GM21526 (cell line): ENCODE measurements around the gene PRSS2.

Source experiments
- ATAC-seq: cut with Tn5 transposase; IDR thresholded peaks from one replicate; pipeline ENCODE4 v1.9.1; 2021; ENCODE audit warnings: moderate library complexity; ENCODE audit not compliant: unreplicated experiment, low FRiP score

The PRSS2 gene

DNA sequence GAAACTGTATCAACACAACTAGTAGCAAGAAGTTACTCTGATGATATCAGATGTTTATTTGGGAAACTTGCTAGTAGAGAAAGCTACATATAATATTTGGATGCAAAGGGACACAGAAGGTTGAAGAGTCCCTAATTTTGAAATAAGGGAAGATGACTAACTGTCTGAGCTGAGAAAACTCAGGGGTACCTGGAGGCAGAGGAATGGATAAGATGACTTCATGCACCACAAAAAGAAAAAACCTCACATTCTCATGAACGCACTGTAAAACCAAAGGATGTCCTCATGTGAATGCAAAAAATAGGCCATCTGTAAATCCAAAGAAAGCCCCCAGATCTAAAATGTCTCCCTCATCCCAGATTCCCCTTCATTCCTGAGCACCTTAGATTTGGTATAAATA lies 29.3 kb downstream of the PRSS2 start:
- ATAC-seq, result no peak

DNA sequence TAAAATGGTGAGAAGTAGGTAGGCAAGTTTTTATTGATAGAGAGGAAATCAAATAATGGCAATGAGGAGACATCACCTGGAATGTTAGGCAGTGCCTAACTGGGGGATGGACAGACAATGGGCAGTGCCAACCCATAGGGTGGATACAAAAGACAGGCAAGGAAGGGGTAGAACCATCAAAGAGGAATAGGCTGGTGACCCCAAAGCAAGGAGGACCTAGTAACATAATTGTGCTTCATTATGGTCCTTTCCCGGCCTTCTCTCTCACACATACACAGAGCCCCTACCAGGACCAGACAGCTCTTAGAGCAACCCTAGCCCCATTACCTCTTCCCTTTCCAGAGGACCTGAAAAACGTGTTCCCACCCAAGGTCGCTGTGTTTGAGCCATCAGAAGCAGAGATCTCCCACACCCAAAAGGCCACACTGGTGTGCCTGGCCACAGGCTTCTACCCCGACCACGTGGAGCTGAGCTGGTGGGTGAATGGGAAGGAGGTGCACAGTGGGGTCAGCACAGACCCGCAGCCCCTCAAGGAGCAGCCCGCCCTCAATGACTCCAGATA lies 30.0 kb downstream of the PRSS2 start:
- ATAC-seq, result no peak

DNA sequence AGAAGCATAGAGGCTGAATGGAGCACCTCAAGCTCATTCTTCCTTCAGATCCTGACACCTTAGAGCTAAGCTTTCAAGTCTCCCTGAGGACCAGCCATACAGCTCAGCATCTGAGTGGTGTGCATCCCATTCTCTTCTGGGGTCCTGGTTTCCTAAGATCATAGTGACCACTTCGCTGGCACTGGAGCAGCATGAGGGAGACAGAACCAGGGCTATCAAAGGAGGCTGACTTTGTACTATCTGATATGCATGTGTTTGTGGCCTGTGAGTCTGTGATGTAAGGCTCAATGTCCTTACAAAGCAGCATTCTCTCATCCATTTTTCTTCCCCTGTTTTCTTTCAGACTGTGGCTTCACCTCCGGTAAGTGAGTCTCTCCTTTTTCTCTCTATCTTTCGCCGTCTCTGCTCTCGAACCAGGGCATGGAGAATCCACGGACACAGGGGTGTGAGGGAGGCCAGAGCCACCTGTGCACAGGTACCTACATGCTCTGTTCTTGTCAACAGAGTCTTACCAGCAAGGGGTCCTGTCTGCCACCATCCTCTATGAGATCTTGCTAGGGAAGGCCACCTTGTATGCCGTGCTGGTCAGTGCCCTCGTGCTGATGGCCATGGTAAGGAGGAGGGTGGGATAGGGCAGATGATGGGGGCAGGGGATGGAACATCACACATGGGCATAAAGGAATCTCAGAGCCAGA lies 31.0 kb downstream of the PRSS2 start:
- ATAC-seq, result no peak

GRCh38 chr7:142802301-142802700 lies 31.5 kb downstream of the PRSS2 start:
- ATAC-seq, result no peak

DNA sequence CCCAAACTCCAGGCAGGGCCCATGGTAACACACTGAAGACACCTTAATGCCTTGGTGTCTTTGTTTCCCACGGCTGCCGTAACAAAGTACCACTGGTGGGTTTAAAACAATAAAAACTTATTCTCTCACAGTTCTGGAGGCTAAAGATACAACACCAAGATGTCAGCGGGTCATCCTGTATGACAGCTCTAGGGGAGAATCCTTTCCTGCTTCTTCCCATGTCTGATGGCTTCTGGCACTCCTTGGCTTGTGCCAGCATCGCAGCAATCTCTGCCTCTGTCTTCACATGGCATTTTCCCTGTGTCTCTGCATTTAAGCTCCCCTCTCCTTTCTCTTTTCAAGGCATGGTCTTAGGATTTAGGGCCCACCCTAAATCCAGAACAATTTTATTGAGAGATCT lies 33.1 kb downstream of the PRSS2 start:
- no peak for ATAC-seq

GRCh38 chr7:142804728-142805207 lies 34.0 kb downstream of the PRSS2 start:
- ATAC-seq, result no peak

DNA sequence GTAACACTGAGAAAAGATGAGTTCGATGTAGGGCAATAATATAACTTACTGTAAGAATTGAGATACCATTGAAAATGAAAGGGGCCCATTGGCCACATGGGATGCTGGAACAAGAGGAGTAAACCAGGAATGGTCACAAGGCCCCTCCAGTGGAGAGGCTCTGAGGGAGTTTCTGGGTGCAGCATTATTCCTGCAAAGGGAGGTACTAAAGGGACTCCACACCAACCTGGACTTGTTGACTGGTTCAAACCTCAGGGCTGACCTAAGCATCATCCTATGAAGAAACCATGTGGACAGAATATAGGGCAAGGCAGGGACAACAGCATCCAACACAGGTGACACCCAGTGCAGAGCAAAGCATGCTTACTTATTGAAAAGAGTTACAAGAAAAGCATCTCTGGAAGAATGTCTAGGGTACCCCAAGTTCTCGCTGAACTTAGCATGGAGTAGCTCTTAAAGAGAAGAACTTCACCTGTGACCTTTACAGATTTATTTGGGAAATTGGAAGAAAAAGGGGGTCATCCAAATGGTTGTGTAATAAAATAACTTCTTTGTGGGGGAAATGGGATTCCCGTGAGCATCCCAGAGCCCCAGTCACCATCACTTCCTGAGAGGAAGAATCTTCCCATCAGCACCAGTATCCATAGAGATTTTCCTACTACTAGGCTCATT lies 34.7 kb downstream of the PRSS2 start:
- no peak for ATAC-seq

DNA sequence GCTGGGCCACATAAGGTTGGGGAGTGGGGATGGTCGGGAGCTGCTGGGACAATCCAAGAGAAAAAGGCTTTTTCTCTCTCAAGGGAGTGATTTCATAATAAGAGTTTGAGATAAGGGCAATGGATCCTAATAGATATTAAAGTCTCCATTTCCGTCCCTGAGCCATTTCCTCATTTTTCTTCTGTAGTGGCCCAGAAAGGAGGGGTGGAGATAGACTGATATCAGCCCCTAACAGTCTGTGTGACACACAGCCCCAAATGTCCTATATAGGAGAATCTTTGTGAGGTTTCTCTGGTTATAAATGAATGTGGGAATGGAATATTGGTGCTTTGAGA lies 35.2 kb downstream of the PRSS2 start:
- ATAC-seq, result no peak

DNA sequence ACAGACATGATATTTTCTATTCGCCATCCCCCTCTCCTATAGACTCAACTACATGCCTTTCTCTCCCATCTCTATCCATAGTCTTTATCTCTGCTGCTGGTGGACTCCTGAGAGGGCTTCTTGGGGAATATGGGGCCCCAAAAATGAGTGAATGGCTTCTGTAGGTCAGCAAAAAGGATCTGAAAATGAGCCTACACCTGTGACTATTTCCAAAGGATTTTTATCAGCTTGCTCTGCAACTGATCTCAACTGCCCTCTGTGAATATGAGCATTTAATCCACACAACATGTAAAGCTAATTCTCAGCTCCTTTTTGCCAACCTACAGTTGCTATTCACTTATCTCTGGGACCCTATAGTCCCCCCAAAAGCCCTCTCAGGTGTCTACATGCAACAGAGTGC lies 36.2 kb downstream of the PRSS2 start:
- ATAC-seq, result no peak

- no peak for ATAC-seq
These were observed 37.2 kb downstream of the PRSS2 start for GRCh38 chr7:142807855-142808460.

- peak; percentile 26 for ATAC-seq
These were observed 37.7 kb downstream of the PRSS2 start for GRCh38 chr7:142808461-142808801.

DNA sequence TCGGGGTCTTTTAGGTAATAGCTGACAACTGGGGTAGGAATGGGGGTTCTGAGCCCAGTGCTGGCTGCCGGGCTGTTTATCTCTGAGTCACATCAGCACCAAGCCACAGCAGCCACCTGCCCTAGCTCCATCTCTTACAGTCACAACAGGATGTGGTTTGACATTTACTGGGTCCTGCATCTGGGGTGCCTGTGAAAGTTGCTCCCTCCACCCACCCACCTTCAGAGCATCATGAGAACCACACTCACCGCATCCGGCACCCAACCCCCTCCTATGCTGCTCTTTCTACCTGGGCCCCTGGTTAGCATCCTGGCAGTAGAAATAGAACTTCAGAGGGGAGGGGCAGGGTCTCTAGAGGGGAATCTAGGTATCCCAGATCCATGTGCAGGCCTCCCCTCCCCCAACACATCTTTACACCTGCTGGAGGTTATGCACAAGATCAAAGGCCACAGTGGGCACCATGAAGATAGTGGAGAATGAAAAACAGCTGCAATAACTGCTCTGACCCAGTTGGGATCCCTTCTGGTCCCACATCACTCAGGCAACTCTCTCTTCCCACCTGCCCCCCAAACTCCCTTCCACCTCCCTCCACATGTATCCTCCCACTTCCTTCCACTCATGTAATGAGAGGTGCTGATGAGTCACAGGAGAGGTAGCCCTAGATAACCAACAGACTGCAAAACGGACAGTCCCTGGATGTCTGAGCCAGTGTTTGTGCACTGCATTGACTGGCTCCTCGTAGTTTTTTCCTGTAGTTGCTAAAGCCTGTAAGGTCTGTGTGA lies 38.2 kb downstream of the PRSS2 start:
- ATAC-seq, result peak; percentile 87

- no peak for ATAC-seq
These were observed 38.9 kb downstream of the PRSS2 start for GRCh38 chr7:142809671-142810070.

- no peak for ATAC-seq
These were observed 40.5 kb downstream of the PRSS2 start for GRCh38 chr7:142811154-142811737.

- ATAC-seq, result no peak
These were observed 41.9 kb downstream of the PRSS2 start for GRCh38 chr7:142812437-142813215.

GRCh38 chr7:142813226-142813625 lies 42.5 kb downstream of the PRSS2 start:
- no peak for ATAC-seq

- ATAC-seq, result no peak
These were observed 42.9 kb downstream of the PRSS2 start for GRCh38 chr7:142813699-142814098.

DNA sequence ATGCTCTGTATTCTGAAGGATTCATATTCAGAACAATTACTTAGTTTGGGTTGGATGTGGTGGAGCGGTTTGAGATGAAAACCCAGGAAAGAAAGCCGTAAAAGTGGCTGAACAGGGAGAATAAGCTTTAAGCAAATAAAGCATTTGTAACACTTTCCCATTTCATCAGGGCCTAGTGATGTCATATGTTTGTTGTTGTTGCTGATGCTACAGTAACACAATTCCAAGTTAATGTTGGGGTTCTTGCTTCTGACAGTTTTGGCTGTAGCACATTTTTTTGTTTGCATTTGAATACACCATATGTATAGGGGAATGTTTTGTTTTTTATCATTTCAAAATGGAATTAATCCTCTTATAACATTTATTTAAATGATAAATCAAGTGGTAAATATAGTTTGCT lies 43.7 kb downstream of the PRSS2 start:
- ATAC-seq, result no peak

- ATAC-seq, result no peak
These were observed 44.4 kb downstream of the PRSS2 start for GRCh38 chr7:142815134-142815533.

DNA sequence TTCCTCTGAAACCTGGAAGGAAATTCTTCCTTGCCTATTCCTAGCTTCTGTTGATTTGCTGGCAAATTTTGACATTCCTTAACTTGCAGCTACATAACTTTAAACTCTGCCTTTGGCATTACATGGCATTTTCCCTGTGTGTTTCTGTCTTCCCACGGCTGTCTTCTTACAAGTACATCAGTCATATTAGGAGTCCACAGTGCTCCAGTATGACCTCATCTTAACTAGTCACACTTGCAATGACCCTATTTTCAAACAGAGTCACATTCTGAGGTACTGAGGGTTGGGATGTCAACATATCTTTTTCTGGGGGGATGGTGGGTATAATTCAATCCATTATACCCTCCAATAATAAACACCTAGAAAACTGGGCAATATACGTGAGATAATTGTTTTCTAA lies 46.7 kb downstream of the PRSS2 start:
- ATAC-seq, result no peak
